GM19099 (cell line): Measurements from ENCODE around the gene IDE.

Experiments
- POLR2A ChIP-seq: IDR thresholded peaks from 3 replicates; pipeline ENCODE4 v1.6.1; 2011; ENCODE audit warnings: low read depth; ENCODE audit not compliant: insufficient read length; ENCODE audit errors: extremely low read depth

IDE gene

GRCh38 chr10:92479547-92479946 lies 94.3 kb downstream of the IDE start:
- no peak for TF ChIP-seq POLR2A

- TF ChIP-seq POLR2A = no peak
These were observed 95.4 kb downstream of the IDE start for GRCh38 chr10:92478536-92478935.

- no peak for TF ChIP-seq POLR2A
These were observed 98.5 kb downstream of the IDE start for GRCh38 chr10:92475357-92475868.

- no peak for TF ChIP-seq POLR2A
These were observed 103.9 kb downstream of the IDE start for GRCh38 chr10:92470026-92470425.

GRCh38 chr10:92464364-92464763 lies 109.5 kb downstream of the IDE start:
- TF ChIP-seq POLR2A = no peak

GRCh38 chr10:92463582-92463981 lies 110.3 kb downstream of the IDE start:
- TF ChIP-seq POLR2A = no peak

GRCh38 chr10:92452313-92452712 lies 121.6 kb downstream of the IDE start:
- no peak for TF ChIP-seq POLR2A

GRCh38 chr10:92451431-92451830 lies 122.5 kb downstream of the IDE start:
- no peak for TF ChIP-seq POLR2A

GRCh38 chr10:92450896-92451295 lies 123.0 kb downstream of the IDE start:
- TF ChIP-seq POLR2A = no peak

- no peak for TF ChIP-seq POLR2A
These were observed 133.3 kb downstream of the IDE start for GRCh38 chr10:92440578-92440977.

GRCh38 chr10:92438220-92438619 lies 135.7 kb downstream of the IDE start:
- no peak for TF ChIP-seq POLR2A

GRCh38 chr10:92436611-92437010 lies 137.3 kb downstream of the IDE start:
- TF ChIP-seq POLR2A = no peak

- TF ChIP-seq POLR2A = no peak
These were observed 139.5 kb downstream of the IDE start for GRCh38 chr10:92434385-92434784.

- no peak for TF ChIP-seq POLR2A
These were observed 141.3 kb downstream of the IDE start for GRCh38 chr10:92432596-92432995.

GRCh38 chr10:92430103-92430502 lies 143.8 kb downstream of the IDE start:
- TF ChIP-seq POLR2A = no peak

- TF ChIP-seq POLR2A = no peak
These were observed 152.3 kb downstream of the IDE start for GRCh38 chr10:92421550-92421949.

GRCh38 chr10:92420546-92421275 lies 153.2 kb downstream of the IDE start:
- no peak for TF ChIP-seq POLR2A
